ENCODE measurements around the gene BTBD9.

DNA sequence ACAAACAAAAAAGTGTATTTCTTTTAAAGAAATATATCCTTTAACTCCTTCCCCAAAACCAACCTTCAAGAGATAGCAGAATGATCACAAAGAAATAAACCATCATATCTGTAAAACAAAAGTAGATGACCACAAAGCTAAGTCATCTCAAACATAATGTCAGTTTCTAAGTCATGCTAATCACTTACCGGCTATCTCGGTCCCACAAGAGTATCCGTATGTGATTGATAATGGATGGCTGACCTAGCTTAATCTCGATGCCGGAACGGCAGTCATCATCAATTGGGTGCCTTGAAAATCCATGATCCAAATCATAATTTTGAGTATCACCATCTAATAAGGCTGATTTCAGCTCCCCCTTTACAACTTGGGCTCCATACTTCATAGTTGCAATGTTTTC is 59.7 kb downstream of the BTBD9 start:
- no peak for TF ChIP-seq POLR2A (IDR thresholded peaks at IDR 0.05)
- TF ChIP-seq, protein P1, sequence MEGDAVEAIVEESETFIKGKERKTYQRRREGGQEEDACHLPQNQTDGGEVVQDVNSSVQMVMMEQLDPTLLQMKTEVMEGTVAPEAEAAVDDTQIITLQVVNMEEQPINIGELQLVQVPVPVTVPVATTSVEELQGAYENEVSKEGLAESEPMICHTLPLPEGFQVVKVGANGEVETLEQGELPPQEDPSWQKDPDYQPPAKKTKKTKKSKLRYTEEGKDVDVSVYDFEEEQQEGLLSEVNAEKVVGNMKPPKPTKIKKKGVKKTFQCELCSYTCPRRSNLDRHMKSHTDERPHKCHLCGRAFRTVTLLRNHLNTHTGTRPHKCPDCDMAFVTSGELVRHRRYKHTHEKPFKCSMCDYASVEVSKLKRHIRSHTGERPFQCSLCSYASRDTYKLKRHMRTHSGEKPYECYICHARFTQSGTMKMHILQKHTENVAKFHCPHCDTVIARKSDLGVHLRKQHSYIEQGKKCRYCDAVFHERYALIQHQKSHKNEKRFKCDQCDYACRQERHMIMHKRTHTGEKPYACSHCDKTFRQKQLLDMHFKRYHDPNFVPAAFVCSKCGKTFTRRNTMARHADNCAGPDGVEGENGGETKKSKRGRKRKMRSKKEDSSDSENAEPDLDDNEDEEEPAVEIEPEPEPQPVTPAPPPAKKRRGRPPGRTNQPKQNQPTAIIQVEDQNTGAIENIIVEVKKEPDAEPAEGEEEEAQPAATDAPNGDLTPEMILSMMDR (IDR thresholded peaks at IDR 0.05) = no peak
